Liver (tissue), 3 donors: ENCODE data around the gene GSE1.

Source experiments
- CTCF ChIP-seq: fragments of 150-350 bp; IDR thresholded peaks from 2 replicates; pipeline ENCODE4 v1.5.1; 2017; ENCODE audit warnings: improper control_type of control experiment, low read depth, low read length; ENCODE audit not compliant: missing input control
- EGR1 ChIP-seq, 2 donors: IDR thresholded peaks; 2 replicates each; pipeline ENCODE4 v1.6.1; 2016 to 2018; ENCODE audit warnings: antibody characterized with exemption in 2 of 2, low read depth in 2 of 2
- GABPA ChIP-seq, 2 donors: IDR thresholded peaks in 1 of 2; conservative IDR thresholded peaks in 1 of 2; 2 replicates each; pipeline ENCODE4 v1.6.1; 2016; ENCODE audit warnings: antibody characterized with exemption in 2 of 2, mild to moderate bottlenecking in 1 of 2, moderate library complexity in 1 of 2
- HNF4A ChIP-seq, 2 donors: conservative IDR thresholded peaks; 2 replicates each; pipeline ENCODE4 v1.6.1; 2016; ENCODE audit warnings: antibody characterized with exemption in 2 of 2, mild to moderate bottlenecking in 2 of 2
- JUND ChIP-seq, 2 donors: IDR thresholded peaks; 2 replicates each; pipeline ENCODE4 v1.6.1; 2016; ENCODE audit warnings: antibody characterized with exemption in 2 of 2
- RAD21 ChIP-seq, 2 donors: IDR thresholded peaks; 2 replicates each; pipeline ENCODE4 v1.6.1; 2016; ENCODE audit warnings: antibody characterized with exemption in 2 of 2, mild to moderate bottlenecking in 2 of 2
- RXRA ChIP-seq, 2 donors: IDR thresholded peaks; 2 replicates each; pipeline ENCODE4 v1.6.1; 2017 to 2018; ENCODE audit warnings: antibody characterized with exemption in 2 of 2, mild to moderate bottlenecking in 1 of 2
- SP1 ChIP-seq: IDR thresholded peaks from 2 replicates; pipeline ENCODE4 v1.6.1; 2018; ENCODE audit warnings: antibody characterized with exemption, mild to moderate bottlenecking
- TAF1 ChIP-seq: conservative IDR thresholded peaks from 2 replicates; pipeline ENCODE4 v1.6.1; 2016; ENCODE audit warnings: antibody characterized with exemption, mild to moderate bottlenecking
- YY1 ChIP-seq: IDR thresholded peaks from 2 replicates; pipeline ENCODE4 v1.6.1; 2016; ENCODE audit warnings: antibody characterized with exemption, mild to moderate bottlenecking
- TF ChIP-seq, protein P1 (sequence below): IDR thresholded peaks from 2 replicates; pipeline ENCODE4 v1.6.1; 2016; ENCODE audit warnings: antibody characterized with exemption
- TF ChIP-seq, protein P2 (sequence below): IDR thresholded peaks from 2 replicates; pipeline ENCODE4 v1.6.1; 2016; ENCODE audit warnings: antibody characterized with exemption, mild to moderate bottlenecking
- TF ChIP-seq, protein P3 (sequence below): IDR thresholded peaks from 2 replicates; pipeline ENCODE4 v1.6.1; 2016; ENCODE audit warnings: antibody characterized with exemption
- donor health status: healthy.
- donor health status: healthy.

- TF ChIP-seq, protein P1, sequence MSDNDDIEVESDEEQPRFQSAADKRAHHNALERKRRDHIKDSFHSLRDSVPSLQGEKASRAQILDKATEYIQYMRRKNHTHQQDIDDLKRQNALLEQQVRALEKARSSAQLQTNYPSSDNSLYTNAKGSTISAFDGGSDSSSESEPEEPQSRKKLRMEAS: no peak
- TF ChIP-seq GABPA (IDR thresholded peaks at IDR 0.05 in 1 of 2, conservative IDR thresholded peaks at IDR 0.05 in 1 of 2) (no peak), CTCF (no peak), JUND (IDR thresholded peaks at IDR 0.05) (no peak), RXRA (IDR thresholded peaks at IDR 0.05) (no peak), TAF1 (no peak), SP1 (no peak), YY1 (no peak), RAD21 (IDR thresholded peaks at IDR 0.05) (no peak), EGR1 (IDR thresholded peaks at IDR 0.05; ENCODE audit: low read depth in 2 of 2) (no peak), HNF4A (conservative IDR thresholded peaks at IDR 0.05) (no peak)
- TF ChIP-seq, protein P2, sequence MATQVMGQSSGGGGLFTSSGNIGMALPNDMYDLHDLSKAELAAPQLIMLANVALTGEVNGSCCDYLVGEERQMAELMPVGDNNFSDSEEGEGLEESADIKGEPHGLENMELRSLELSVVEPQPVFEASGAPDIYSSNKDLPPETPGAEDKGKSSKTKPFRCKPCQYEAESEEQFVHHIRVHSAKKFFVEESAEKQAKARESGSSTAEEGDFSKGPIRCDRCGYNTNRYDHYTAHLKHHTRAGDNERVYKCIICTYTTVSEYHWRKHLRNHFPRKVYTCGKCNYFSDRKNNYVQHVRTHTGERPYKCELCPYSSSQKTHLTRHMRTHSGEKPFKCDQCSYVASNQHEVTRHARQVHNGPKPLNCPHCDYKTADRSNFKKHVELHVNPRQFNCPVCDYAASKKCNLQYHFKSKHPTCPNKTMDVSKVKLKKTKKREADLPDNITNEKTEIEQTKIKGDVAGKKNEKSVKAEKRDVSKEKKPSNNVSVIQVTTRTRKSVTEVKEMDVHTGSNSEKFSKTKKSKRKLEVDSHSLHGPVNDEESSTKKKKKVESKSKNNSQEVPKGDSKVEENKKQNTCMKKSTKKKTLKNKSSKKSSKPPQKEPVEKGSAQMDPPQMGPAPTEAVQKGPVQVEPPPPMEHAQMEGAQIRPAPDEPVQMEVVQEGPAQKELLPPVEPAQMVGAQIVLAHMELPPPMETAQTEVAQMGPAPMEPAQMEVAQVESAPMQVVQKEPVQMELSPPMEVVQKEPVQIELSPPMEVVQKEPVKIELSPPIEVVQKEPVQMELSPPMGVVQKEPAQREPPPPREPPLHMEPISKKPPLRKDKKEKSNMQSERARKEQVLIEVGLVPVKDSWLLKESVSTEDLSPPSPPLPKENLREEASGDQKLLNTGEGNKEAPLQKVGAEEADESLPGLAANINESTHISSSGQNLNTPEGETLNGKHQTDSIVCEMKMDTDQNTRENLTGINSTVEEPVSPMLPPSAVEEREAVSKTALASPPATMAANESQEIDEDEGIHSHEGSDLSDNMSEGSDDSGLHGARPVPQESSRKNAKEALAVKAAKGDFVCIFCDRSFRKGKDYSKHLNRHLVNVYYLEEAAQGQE: no peak
- TF ChIP-seq, protein P3, sequence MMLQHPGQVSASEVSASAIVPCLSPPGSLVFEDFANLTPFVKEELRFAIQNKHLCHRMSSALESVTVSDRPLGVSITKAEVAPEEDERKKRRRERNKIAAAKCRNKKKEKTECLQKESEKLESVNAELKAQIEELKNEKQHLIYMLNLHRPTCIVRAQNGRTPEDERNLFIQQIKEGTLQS: no peak
These were observed 52.2 kb downstream of the GSE1 start for GRCh38 chr16:85665373-85665740.
